Endothelial cell of umbilical vein (primary cell): Measurements from ENCODE around the gene ACADVL. TPM values are rescaled to one million over a fixed set of nuclear protein-coding genes. Genes with fewer than 3 reads are reported as not detected.

Experiments used
- BruUV-seq: library from RNA; stranded (reverse); fragments of 400-500 nt; replicated peaks from 2 replicates; lab custom pipeline; 2021; lab: Mats Ljungman, UMichigan
- CTCF ChIA-PET: fragments of 300-600, 350-600 bp; sonication (Branson Sonifier 250); formaldehyde crosslinking; loops from one replicate; lab custom pipeline; 2021; ENCODE audit warnings: antibody characterized with exemption, inconsistent platforms; lab: Charles Lee
- POLR2A ChIA-PET: fragments of 300-600, 350-600 bp; sonication (Branson Sonifier 250); formaldehyde crosslinking; loops from one replicate; lab custom pipeline; 2021; ENCODE audit warnings: antibody characterized with exemption, inconsistent platforms; lab: Charles Lee
- DNase-seq: peaks from one replicate; pipeline ENCODE4 v3.0.0-alpha.2; 2011; ENCODE audit warnings: low read depth, low spot score
- FAIRE-seq: peaks from 2 replicates; lab custom pipeline; 2011; peaks lifted over from hg19 to GRCh38; lab: Jason Lieb, UNC
- H2AFZ ChIP-seq: 2 replicates; pipeline ENCODE4 v1.6.0; 2012; ENCODE audit warnings: low read depth, low read length, control low read depth, inconsistent platforms
- H3K27ac ChIP-seq: 2 replicates; pipeline ENCODE4 v1.5.1; 2011; ENCODE audit warnings: low read depth, mild to moderate bottlenecking, control low read depth, low read length, moderate library complexity; ENCODE audit not compliant: insufficient read depth
- H3K27me3 ChIP-seq, 2 experiments: 2 replicates each; pipeline versions ENCODE4 v1.6.0 to v1.6.1; 2011; ENCODE audit warnings: low read length in 2 of 2, mixed read lengths in 1 of 2; ENCODE audit not compliant: control insufficient read depth in 2 of 2, insufficient read depth in 2 of 2
- H3K36me3 ChIP-seq, 2 experiments: 2 replicates in 1 of 2; 3 replicates in 1 of 2; pipeline ENCODE4 v1.5.1; 2011; ENCODE audit warnings: low read length in 2 of 2, mild to moderate bottlenecking in 1 of 2, moderate library complexity in 1 of 2; ENCODE audit not compliant: control insufficient read depth in 2 of 2, insufficient read depth in 2 of 2; ENCODE audit errors: extremely low read depth in 1 of 2
- H3K4me1 ChIP-seq: 3 replicates; pipeline ENCODE4 v1.5.1; 2011; ENCODE audit warnings: mild to moderate bottlenecking, low read length; ENCODE audit not compliant: control insufficient read depth, insufficient read depth; ENCODE audit errors: extremely low read depth
- H3K4me2 ChIP-seq: 2 replicates; pipeline ENCODE4 v1.6.1; 2011; ENCODE audit warnings: low read length, control low read depth, mixed read lengths; ENCODE audit not compliant: insufficient read depth
- H3K4me3 ChIP-seq, 3 experiments: fragments of 200-600 bp in 1 of 3; sonication (generic), shearing (Covaris generic) in 1 of 3; replicated peaks in 1 of 3; 2 replicates each; pipeline ENCODE4 v1.5.1; 2011 to 2016; ENCODE audit warnings: control low read depth in 3 of 3, low read length in 3 of 3, mild to moderate bottlenecking in 2 of 3, inconsistent platforms in 1 of 3, low read depth in 1 of 3, moderate library complexity in 1 of 3; ENCODE audit not compliant: insufficient read depth in 1 of 3
- H3K79me2 ChIP-seq: 2 replicates; pipeline ENCODE4 v1.6.0; 2012; ENCODE audit warnings: low read length, inconsistent platforms; ENCODE audit not compliant: control insufficient read depth, insufficient read depth
- H3K9ac ChIP-seq: replicated peaks from 2 replicates; pipeline ENCODE3; 2011; ENCODE audit warnings: low read length, control low read depth; ENCODE audit not compliant: insufficient read depth; ENCODE audit errors: extremely low read depth
- H3K9me1 ChIP-seq: replicated peaks from 3 replicates; pipeline ENCODE4 v1.6.0; 2011; ENCODE audit warnings: mild to moderate bottlenecking, low read length; ENCODE audit not compliant: control insufficient read depth, insufficient read depth; ENCODE audit errors: extremely low read depth
- H3K9me3 ChIP-seq: replicated peaks from 2 replicates; pipeline ENCODE4 v1.5.1; 2012; ENCODE audit warnings: low read length, inconsistent platforms; ENCODE audit not compliant: control insufficient read depth, insufficient read depth
- H4K20me1 ChIP-seq: replicated peaks from 2 replicates; pipeline ENCODE3; 2011; ENCODE audit warnings: mild to moderate bottlenecking, low read length; ENCODE audit not compliant: control insufficient read depth, insufficient read depth; ENCODE audit errors: extremely low read depth
- CTCF ChIP-seq, 2 donors: IDR thresholded peaks; 1 replicate in 1 of 2; 2 replicates in 1 of 2; pipeline ENCODE4 v1.5.1; 2011; ENCODE audit warnings: low read length in 2 of 2, mild to moderate bottlenecking in 2 of 2, moderate library complexity in 2 of 2, control low read depth in 1 of 2, inconsistent platforms in 1 of 2, low read depth in 1 of 2; ENCODE audit not compliant: insufficient read depth in 1 of 2; ENCODE audit errors: extremely low read depth in 1 of 2
- EZH2 ChIP-seq: IDR thresholded peaks from 2 replicates; pipeline ENCODE4 v1.6.1; 2012; ENCODE audit warnings: borderline replicate concordance, low read depth, mild to moderate bottlenecking, moderate library complexity, low read length, inconsistent platforms; ENCODE audit not compliant: severe bottlenecking
- FOS ChIP-seq: IDR thresholded peaks from 2 replicates; pipeline ENCODE4 v1.6.1; 2011; ENCODE audit warnings: mild to moderate bottlenecking, low read length, moderate library complexity, borderline replicate concordance; ENCODE audit not compliant: insufficient read depth
- GATA2 ChIP-seq: IDR thresholded peaks from 2 replicates; pipeline ENCODE4 v1.7.0; 2011; ENCODE audit warnings: low read depth, mild to moderate bottlenecking, moderate library complexity, mixed read lengths, low read length; ENCODE audit not compliant: insufficient read length, insufficient read depth
- JUN ChIP-seq: IDR thresholded peaks from 2 replicates; pipeline ENCODE4 v1.6.1; 2011; ENCODE audit warnings: borderline replicate concordance, low read depth; ENCODE audit not compliant: insufficient read length, insufficient read depth
- MYC ChIP-seq: IDR thresholded peaks from one replicate; pipeline ENCODE4 v1.6.1; 2011; ENCODE audit warnings: mild to moderate bottlenecking, low read depth, low read length
- POLR2A ChIP-seq: IDR thresholded peaks from 2 replicates; pipeline ENCODE4 v1.6.1; 2012; ENCODE audit warnings: low read depth, mild to moderate bottlenecking, control low read depth, low read length
- POLR2AphosphoS5 ChIP-seq: IDR thresholded peaks from 2 replicates; pipeline ENCODE4 v1.6.1; 2012; ENCODE audit warnings: low read depth, mild to moderate bottlenecking, control low read depth, low read length, moderate library complexity; ENCODE audit not compliant: insufficient read depth
- dilution Hi-C: fragments of 300-500 bp; cut with MboI; formaldehyde crosslinking; loops from one replicate; pipeline ENCODE4 v1.15.0; 2019; ENCODE audit warnings: low sequenced_read_pairs; ENCODE audit not compliant: extremely low pct_ligation_motif_present
- intact Hi-C: fragments of 100-400 bp; cut with micrococcal nuclease; formaldehyde crosslinking; loops from one replicate; pipeline ENCODE4 v1.10.0; 2022
- polyA plus RNA-seq, 4 experiments: library from polyadenylated mRNA; depleted of rRNA in 3 of 4; stranded (reverse) in 3 of 4; unstranded in 1 of 4; fragments of >200 nt; gene quantifications; 2 replicates each; pipeline versions ENCODE4 v1.2.1 to v1.2.3, GENCODE V29; 2011 to 2012; ENCODE audit warnings: missing spikeins in 1 of 4
- total RNA-seq: library from RNA; stranded (reverse); gene quantifications from 2 replicates; pipeline ENCODE4 v1.2.3, GENCODE V29; 2021
- TF ChIP-seq, protein P1 (sequence below): IDR thresholded peaks from 2 replicates; pipeline ENCODE4 v1.6.1; 2011; ENCODE audit not compliant: insufficient read depth, insufficient read length

Gene ACADVL
- total and polyA plus RNA-seq, 2 donors (not counting 3 experiments of a cell fraction or from before 2014, with no cell fraction given): 308 to 376 TPM

DNA sequence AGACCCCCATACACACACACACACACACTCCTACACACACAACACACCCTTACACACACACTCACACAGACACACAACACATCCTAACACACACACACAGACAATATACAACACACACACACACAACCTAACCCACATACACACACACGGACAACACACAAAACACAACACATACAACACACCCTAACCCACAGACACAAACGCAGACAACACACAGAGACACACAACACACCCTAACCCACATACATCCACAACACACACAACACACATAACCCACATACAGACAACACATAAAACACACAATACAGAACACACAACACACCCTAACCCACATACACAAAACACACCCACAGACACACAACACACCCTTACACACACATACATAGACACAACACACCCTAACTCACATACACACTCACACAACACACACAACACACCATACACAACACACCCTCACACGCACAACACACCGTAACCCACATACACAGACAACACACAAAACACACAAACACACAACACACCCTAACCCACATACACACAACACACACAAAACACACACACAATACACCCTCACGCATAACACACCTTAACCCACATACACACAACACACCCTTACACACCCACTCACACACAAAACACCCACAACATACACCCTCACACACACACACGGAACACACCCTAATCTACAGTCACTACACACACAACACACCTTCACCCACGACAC, 45.0 kb upstream of the ACADVL start:
- no peak for TF ChIP-seq FOS
- TF ChIP-seq, protein P1, sequence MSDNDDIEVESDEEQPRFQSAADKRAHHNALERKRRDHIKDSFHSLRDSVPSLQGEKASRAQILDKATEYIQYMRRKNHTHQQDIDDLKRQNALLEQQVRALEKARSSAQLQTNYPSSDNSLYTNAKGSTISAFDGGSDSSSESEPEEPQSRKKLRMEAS: no peak
- no peak for TF ChIP-seq GATA2
- TF ChIP-seq POLR2AphosphoS5: no peak
- no peak for TF ChIP-seq MYC
- TF ChIP-seq POLR2A: no peak
- TF ChIP-seq EZH2: no peak
- no peak for TF ChIP-seq CTCF (IDR thresholded peaks at IDR 0.05; ENCODE audit: extremely low read depth in 1 of 2, insufficient read depth in 1 of 2, low read depth in 1 of 2, low read length in 2 of 2)
- TF ChIP-seq JUN: no peak

More for the DNA sequence above, 45.0 kb upstream of the ACADVL start:
- dilution Hi-C loops (no loop called here), intact Hi-C loops (no loop called here)
- Histone ChIP-seq H3K79me2 (no peaks in the 10 kb centered on the region), H3K27me3 (no peaks in the 10 kb centered on the region), H3K27ac (no peak overlapping the region), H3K4me3 (no peak overlapping the region), H3K9ac (no peak overlapping the region), H3K36me3 (no peaks in the 10 kb centered on the region), H3K4me2 (peak overlapping the region; percentile 3), H3K9me1 (no peaks in the 10 kb centered on the region), H2AFZ (peak overlapping the region; percentile 67), H4K20me1 (no peaks in the 10 kb centered on the region), H3K4me1 (peaks cover 17% of the 10 kb centered on the region), H3K9me3 (no peaks in the 10 kb centered on the region)
- POLR2A ChIA-PET: interaction anchor here (1.0 kb wide), 1 partner anchor 42 kb away, joined by 4 read pairs; no protein-coding TSS in a partner anchor
- CTCF ChIA-PET: interaction anchor here (0.9 to 1.9 kb wide), 8 partner anchors 10 to 129 kb away, joined by 3 to 27 read pairs (median 6); no protein-coding TSS in a partner anchor
- TSS peak; percentile 23 for BruUV-seq
- no peak for FAIRE-seq
- no peak for DNase-seq
